H1 (cell line): Measurements from ENCODE around the gene MAGI2. TPM values are rescaled to one million over a fixed set of nuclear protein-coding genes. Genes with fewer than 3 reads are reported as not detected.

Experiments used
- CTCF ChIA-PET: fragments of 300-600 bp; sonication (Branson Sonifier 250); formaldehyde crosslinking; loops from one replicate; lab custom pipeline; 2021; ENCODE audit not compliant: partially characterized antibody; lab: Charles Lee
- POLR2A ChIA-PET: fragments of 300-600 bp; sonication (Branson Sonifier 250); formaldehyde crosslinking; loops from one replicate; lab custom pipeline; 2021; ENCODE audit warnings: inconsistent platforms; ENCODE audit not compliant: partially characterized antibody; lab: Charles Lee
- DNase-seq, 2 experiments: peaks; one replicate each; pipeline versions ENCODE4 v3.0.0 to v3.0.0-alpha.2; 2010 to 2022; ENCODE audit warnings: low spot score in 2 of 2, low read depth in 1 of 2, mixed read lengths in 1 of 2
- FAIRE-seq: peaks from 2 replicates; lab custom pipeline; 2011; peaks lifted over from hg19 to GRCh38; lab: Jason Lieb, UNC
- H2AFZ ChIP-seq: 2 replicates; pipeline ENCODE4 v1.8.1; 2012; ENCODE audit warnings: low read length, inconsistent platforms
- H2AK5ac ChIP-seq: 2 replicates; pipeline ENCODE4 v1.6.1; 2013; ENCODE audit warnings: low read depth, low read length
- H2BK120ac ChIP-seq: replicated peaks from 2 replicates; pipeline ENCODE3; 2013; ENCODE audit warnings: low read depth, low read length, inconsistent platforms
- H2BK12ac ChIP-seq: 2 replicates; pipeline ENCODE4 v1.6.1; 2013; ENCODE audit warnings: low read depth, low read length
- H2BK15ac ChIP-seq: 2 replicates; pipeline ENCODE4 v1.6.1; 2013; ENCODE audit warnings: low read length
- H2BK20ac ChIP-seq: 2 replicates; pipeline ENCODE4 v1.6.1; 2013; ENCODE audit warnings: low read length
- H2BK5ac ChIP-seq: 2 replicates; pipeline ENCODE4 v1.6.1; 2013; ENCODE audit warnings: low read depth, low read length
- H3K14ac ChIP-seq: 2 replicates; pipeline ENCODE4 v1.6.1; 2013; ENCODE audit warnings: inconsistent platforms; ENCODE audit not compliant: insufficient read length
- H3K18ac ChIP-seq: 2 replicates; pipeline ENCODE4 v1.6.1; 2013; ENCODE audit warnings: low read length; ENCODE audit errors: extremely low read depth
- H3K23ac ChIP-seq: 2 replicates; pipeline ENCODE4 v1.6.1; 2013; ENCODE audit warnings: inconsistent platforms; ENCODE audit not compliant: insufficient read length
- H3K23me2 ChIP-seq: 2 replicates; pipeline ENCODE4 v1.6.1; 2013; ENCODE audit warnings: low read depth, low read length
- H3K27ac ChIP-seq: 2 replicates; pipeline ENCODE4 v1.6.1; 2011; ENCODE audit warnings: low read depth, low read length, inconsistent platforms
- H3K27me3 ChIP-seq, 4 experiments: replicated peaks in 1 of 4; 1 replicate in 1 of 4; 2 replicates in 3 of 4; pipeline versions ENCODE4 v1.6.1 to v1.8.1; 2011 to 2013; ENCODE audit warnings: low read length in 3 of 4, mild to moderate bottlenecking in 3 of 4, inconsistent platforms in 2 of 4, mixed read lengths in 2 of 4, moderate library complexity in 1 of 4; ENCODE audit not compliant: control insufficient read depth in 3 of 4, insufficient read depth in 3 of 4; ENCODE audit errors: extremely low read depth in 1 of 4
- H3K36me3 ChIP-seq, 4 experiments: 2 replicates each; pipeline versions ENCODE4 v1.6.1 to v1.8.1; 2011 to 2013; ENCODE audit warnings: mild to moderate bottlenecking in 4 of 4, low read length in 3 of 4, moderate library complexity in 2 of 4, control low read depth in 1 of 4, inconsistent platforms in 1 of 4; ENCODE audit not compliant: insufficient read depth in 4 of 4, control insufficient read depth in 2 of 4
- H3K4ac ChIP-seq: replicated peaks from 2 replicates; pipeline ENCODE3; 2013; ENCODE audit warnings: low read length, low read depth, mixed read lengths, inconsistent platforms; ENCODE audit not compliant: insufficient read length
- H3K4me1 ChIP-seq, 4 experiments: replicated peaks in 1 of 4; 1 replicate in 1 of 4; 2 replicates in 3 of 4; pipeline versions ENCODE4 v1.6.1 to v1.8.1; 2011 to 2013; ENCODE audit warnings: low read length in 3 of 4, inconsistent platforms in 2 of 4, mixed read lengths in 1 of 4; ENCODE audit not compliant: insufficient read depth in 4 of 4, control insufficient read depth in 3 of 4
- H3K4me2 ChIP-seq, 2 experiments: 2 replicates each; pipeline versions ENCODE4 v1.6.1 to v1.8.1; 2011 to 2013; ENCODE audit warnings: low read depth in 2 of 2, low read length in 2 of 2, control low read depth in 1 of 2, inconsistent platforms in 1 of 2, mild to moderate bottlenecking in 1 of 2; ENCODE audit not compliant: insufficient read depth in 1 of 2
- H3K4me3 ChIP-seq, 4 experiments: fragments of 200-600, 300-600 bp in 1 of 4; sonication (generic), shearing (Covaris generic), sonication (Bioruptor Twin) in 1 of 4; 2 replicates each; pipeline versions ENCODE4 v1.5.1 to v1.8.1; 2011 to 2016; ENCODE audit warnings: low read length in 4 of 4, low read depth in 3 of 4, control low read depth in 2 of 4, inconsistent platforms in 2 of 4, mild to moderate bottlenecking in 2 of 4, mixed read lengths in 1 of 4, moderate library complexity in 1 of 4; ENCODE audit not compliant: insufficient read depth in 2 of 4; ENCODE audit errors: extremely low read depth in 1 of 4
- H3K56ac ChIP-seq: replicated peaks from 2 replicates; pipeline ENCODE3; 2013; ENCODE audit warnings: low read depth, mild to moderate bottlenecking, mixed read lengths, low read length, inconsistent platforms; ENCODE audit not compliant: insufficient read length
- H3K79me1 ChIP-seq: 2 replicates; pipeline ENCODE4 v1.6.1; 2013; ENCODE audit warnings: low read depth, low read length, control low read depth
- H3K79me2 ChIP-seq, 2 experiments: 2 replicates each; pipeline versions ENCODE4 v1.6.1 to v1.8.1; 2012 to 2013; ENCODE audit warnings: low read length in 2 of 2, mild to moderate bottlenecking in 2 of 2, inconsistent platforms in 1 of 2; ENCODE audit not compliant: insufficient read depth in 2 of 2, control insufficient read depth in 1 of 2
- H3K9ac ChIP-seq, 4 experiments: replicated peaks in 1 of 4; 1 replicate in 1 of 4; 2 replicates in 3 of 4; pipeline versions ENCODE4 v1.6.1 to v1.8.1; 2011 to 2013; ENCODE audit warnings: low read depth in 3 of 4, low read length in 3 of 4, control low read depth in 2 of 4, mild to moderate bottlenecking in 2 of 4, moderate library complexity in 2 of 4, inconsistent platforms in 1 of 4; ENCODE audit errors: extremely low read depth in 1 of 4
- H3K9me3 ChIP-seq, 2 experiments: 2 replicates each; pipeline versions ENCODE4 v1.6.1 to v1.8.1; 2012 to 2013; ENCODE audit warnings: mild to moderate bottlenecking in 2 of 2, moderate library complexity in 2 of 2, control low read depth in 1 of 2, inconsistent platforms in 1 of 2, low read depth in 1 of 2, low read length in 1 of 2, mixed read lengths in 1 of 2; ENCODE audit not compliant: insufficient read depth in 2 of 2
- H4K20me1 ChIP-seq, 2 experiments: replicated peaks in 1 of 2; 2 replicates each; pipeline versions ENCODE3 to v1.8.1; 2011 to 2013; ENCODE audit warnings: inconsistent platforms in 2 of 2, low read length in 2 of 2, mild to moderate bottlenecking in 1 of 2; ENCODE audit not compliant: insufficient read depth in 2 of 2, control insufficient read depth in 1 of 2
- H4K5ac ChIP-seq: 2 replicates; pipeline ENCODE4 v1.6.1; 2013; ENCODE audit warnings: low read length, low read depth, mixed read lengths, inconsistent platforms; ENCODE audit not compliant: insufficient read length
- H4K8ac ChIP-seq: 2 replicates; pipeline ENCODE4 v1.8.0; 2013; ENCODE audit warnings: mild to moderate bottlenecking, moderate library complexity, low read length, inconsistent platforms; ENCODE audit not compliant: insufficient read depth; ENCODE audit errors: extremely low read depth
- H4K91ac ChIP-seq: replicated peaks from 2 replicates; pipeline ENCODE3; 2013; ENCODE audit warnings: low read length, mixed read lengths, inconsistent platforms; ENCODE audit not compliant: insufficient read length
- ASH2L ChIP-seq: fragments of 200-600, 300-600 bp; sonication (generic); IDR thresholded peaks from one replicate; pipeline ENCODE4 v1.7.1; 2017; ENCODE audit warnings: low read length
- BACH1 ChIP-seq: IDR thresholded peaks from 2 replicates; pipeline ENCODE4 v1.6.1; 2012; ENCODE audit warnings: low read length, improper control_type of control experiment
- CEBPB ChIP-seq: IDR thresholded peaks from 2 replicates; pipeline ENCODE4 v1.6.1; 2012; ENCODE audit warnings: low read depth, low read length
- CHD2 ChIP-seq: IDR thresholded peaks from 2 replicates; pipeline ENCODE4 v1.6.1; 2012; ENCODE audit warnings: low read length, improper control_type of control experiment
- EP300 ChIP-seq, 2 experiments: IDR thresholded peaks; 1 replicate in 1 of 2; 2 replicates in 1 of 2; pipeline ENCODE4 v1.6.1; 2011 to 2012; ENCODE audit warnings: low read depth in 2 of 2, low read length in 2 of 2, mild to moderate bottlenecking in 2 of 2, borderline replicate concordance in 1 of 2, inconsistent platforms in 1 of 2, moderate library complexity in 1 of 2
- EZH2 ChIP-seq: fragments of 200-600 bp; sonication (generic); IDR thresholded peaks from 2 replicates; pipeline ENCODE4 v1.7.1; 2012; ENCODE audit warnings: low read depth, mild to moderate bottlenecking, moderate library complexity, low read length, inconsistent platforms; ENCODE audit not compliant: severe bottlenecking
- FOSL1 ChIP-seq: IDR thresholded peaks from 2 replicates; pipeline ENCODE4 v1.6.1; 2011; ENCODE audit warnings: mild to moderate bottlenecking, low read depth, low read length, moderate library complexity; ENCODE audit not compliant: insufficient read depth
- GABPA ChIP-seq: IDR thresholded peaks from 2 replicates; pipeline ENCODE4 v1.6.1; 2011; ENCODE audit warnings: mild to moderate bottlenecking, low read length, moderate library complexity, borderline replicate concordance; ENCODE audit not compliant: insufficient read depth
- MAFK ChIP-seq: IDR thresholded peaks from 2 replicates; pipeline ENCODE4 v1.6.1; 2012; ENCODE audit warnings: low read depth, mild to moderate bottlenecking, improper control_type of control experiment, low read length
- SIRT6 ChIP-seq: IDR thresholded peaks from one replicate; pipeline ENCODE4 v1.7.1; 2012; ENCODE audit warnings: low read length, inconsistent platforms
- SP2 ChIP-seq: IDR thresholded peaks from 2 replicates; pipeline ENCODE4 v1.6.1; 2012; ENCODE audit warnings: mild to moderate bottlenecking, low read length, inconsistent platforms
- SRF ChIP-seq: IDR thresholded peaks from 2 replicates; pipeline ENCODE4 v1.6.1; 2011; ENCODE audit warnings: mild to moderate bottlenecking, low read depth, low read length, moderate library complexity
- WGBS, 2 experiments: shearing (Covaris generic) in 1 of 2; methylation state at CpG; one replicate each; pipeline versions ENCODE4 v1.1.6 to v1.1.7; 2013 to 2015; ENCODE audit warnings: low lambda C conversion rate in 2 of 2, mixed read lengths in 2 of 2, inconsistent platforms in 1 of 2, low coverage in 1 of 2, missing lambda C conversion rate in 1 of 2; ENCODE audit not compliant: insufficient replicate concordance in 2 of 2, insufficient coverage in 1 of 2, insufficient read length in 1 of 2; ENCODE audit errors: extremely low coverage in 1 of 2, missing lambda C conversion rate in 1 of 2; 5-methylcytosine and 5-hydroxymethylcytosine counted together
- polyA plus RNA-seq, 7 experiments: library from polyadenylated mRNA; depleted of rRNA in 3 of 7; stranded (reverse) in 5 of 7; unstranded in 2 of 7; fragments of >200 nt in 5 of 7; fragments of 200-250 nt in 2 of 7; gene quantifications; 1 replicate in 5 of 7; 2 replicates in 1 of 7; 4 replicates in 1 of 7; pipeline versions ENCODE4 v1.2.1 to v1.2.3, GENCODE V29; 2011 to 2013; ENCODE audit warnings: missing spikeins in 2 of 7, mixed read lengths in 2 of 7
- total RNA-seq: library from RNA; stranded (reverse); fragmentation: NEBNext Ultra II Directional; extraction: Animal tissue kit (Norgen Biotek cat#: 25700); gene quantifications from 2 replicates; pipeline ENCODE4 v1.2.1, GENCODE V29; 2021
- TF ChIP-seq, protein P1 (sequence below): IDR thresholded peaks from 2 replicates; pipeline ENCODE4 v1.6.1; 2011; ENCODE audit warnings: low read depth, mild to moderate bottlenecking, low read length; ENCODE audit not compliant: insufficient read depth
- TF ChIP-seq, protein P2 (sequence below): IDR thresholded peaks from 2 replicates; pipeline ENCODE4 v1.6.1; 2011; ENCODE audit warnings: low read length, improper control_type of control experiment

The MAGI2 gene
- total and polyA plus RNA-seq, 2 of the 8 experiments (the other 6 are each of a cell fraction or from before 2014, with no cell fraction given) = 6.0 to 27.3 TPM

DNA sequence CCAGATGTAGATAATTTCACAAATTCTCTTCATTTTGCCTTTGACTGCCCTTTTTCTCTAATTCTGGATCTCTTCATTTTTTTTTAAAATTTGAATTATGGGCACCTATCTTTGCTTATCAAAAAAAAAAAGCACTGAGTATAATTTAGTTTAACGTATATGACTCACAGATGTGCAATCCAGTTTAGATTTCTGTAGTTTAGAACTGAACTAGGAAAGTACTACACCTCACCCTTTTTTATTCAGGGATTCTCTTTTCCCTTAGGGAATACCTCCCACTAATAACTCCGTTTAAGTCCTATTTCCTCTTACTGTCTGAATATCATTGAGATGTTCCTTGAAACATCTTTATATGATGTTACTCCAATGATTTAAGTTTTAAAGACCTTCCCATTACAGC lies 665.0 kb downstream of the MAGI2 start:
- Histone ChIP-seq H4K5ac (no peak overlapping the region), H4K20me1 (no peaks in the 10 kb centered on the region), H2AFZ (no peak overlapping the region), H3K36me3 (no peaks in the 10 kb centered on the region), H3K23me2 (no peaks in the 10 kb centered on the region), H3K4me1 (peaks cover 0 to 4% (median 0%) of the 10 kb centered on the region in 4 experiments; a peak in 4 of 7 replicates), H3K27ac (no peak overlapping the region), H2BK15ac (no peak overlapping the region), H2BK120ac (no peak overlapping the region), H4K8ac (no peak overlapping the region), H3K4me2 (no peak overlapping the region), H3K9me3 (no peaks in the 10 kb centered on the region), H3K23ac (no peak overlapping the region), H2BK20ac (no peak overlapping the region), H3K56ac (no peak overlapping the region), H3K18ac (no peak overlapping the region), H2AK5ac (no peak overlapping the region), H3K79me2 (no peaks in the 10 kb centered on the region), H4K91ac (no peak overlapping the region), H3K4ac (no peak overlapping the region), H3K14ac (no peak overlapping the region), H3K9ac (no peak overlapping the region), H3K79me1 (no peaks in the 10 kb centered on the region), H3K27me3 (no peaks in the 10 kb centered on the region), H2BK5ac (no peak overlapping the region), H2BK12ac (no peak overlapping the region), H3K4me3 (no peak overlapping the region)
- 70% methylated on average over 2 of the region's 2 CpGs; no CpG with 5 or more reads in 1 of the 2 experiments for WGBS, 2 experiments
- FAIRE-seq (no peak), DNase-seq (no peak)
- POLR2A ChIA-PET = no interaction called here
- TF ChIP-seq EZH2 (no peak), SIRT6 (no peak), SP2 (no peak), CEBPB (no peak), MAFK (no peak), ASH2L (no peak), SRF (no peak), FOSL1 (no peak), BACH1 (no peak), GABPA (no peak), CHD2 (no peak), EP300 (IDR thresholded peaks at IDR 0.05; ENCODE audit: borderline replicate concordance in 1 of 2, low read depth in 2 of 2, low read length in 2 of 2) (no peak)
- TF ChIP-seq, protein P1, sequence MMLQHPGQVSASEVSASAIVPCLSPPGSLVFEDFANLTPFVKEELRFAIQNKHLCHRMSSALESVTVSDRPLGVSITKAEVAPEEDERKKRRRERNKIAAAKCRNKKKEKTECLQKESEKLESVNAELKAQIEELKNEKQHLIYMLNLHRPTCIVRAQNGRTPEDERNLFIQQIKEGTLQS = no peak
- TF ChIP-seq, protein P2, sequence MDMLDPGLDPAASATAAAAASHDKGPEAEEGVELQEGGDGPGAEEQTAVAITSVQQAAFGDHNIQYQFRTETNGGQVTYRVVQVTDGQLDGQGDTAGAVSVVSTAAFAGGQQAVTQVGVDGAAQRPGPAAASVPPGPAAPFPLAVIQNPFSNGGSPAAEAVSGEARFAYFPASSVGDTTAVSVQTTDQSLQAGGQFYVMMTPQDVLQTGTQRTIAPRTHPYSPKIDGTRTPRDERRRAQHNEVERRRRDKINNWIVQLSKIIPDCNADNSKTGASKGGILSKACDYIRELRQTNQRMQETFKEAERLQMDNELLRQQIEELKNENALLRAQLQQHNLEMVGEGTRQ = no peak
- CTCF ChIA-PET = no interaction called here
